A673 (cell line): ENCODE measurements around the gene PGF. TPM values are rescaled to one million over a fixed set of nuclear protein-coding genes. Genes with fewer than 3 reads are reported as not detected.

Source experiments
- BruUV-seq: library from RNA; stranded (reverse); fragments of 400-500 nt; replicated peaks from 2 replicates; lab custom pipeline; 2021; lab: Mats Ljungman, UMichigan
- CTCF ChIA-PET: fragments of 300-600 bp; sonication (Branson Sonifier 250); formaldehyde crosslinking; loops from one replicate; lab custom pipeline; 2022; ENCODE audit warnings: antibody characterized with exemption; lab: Charles Lee
- POLR2A ChIA-PET: fragments of 300-600 bp; sonication (Branson Sonifier 250); formaldehyde crosslinking; loops from one replicate; lab custom pipeline; 2022; ENCODE audit warnings: antibody characterized with exemption; ENCODE audit not compliant: low non-redundant PET; lab: Charles Lee
- DNase-seq: peaks from one replicate; pipeline ENCODE4 v3.0.0-alpha.2; 2015; ENCODE audit warnings: low spot score
- H3K27ac ChIP-seq: fragments of 200-600 bp; sonication (generic); 2 replicates; pipeline ENCODE4 v1.5.1; 2016; ENCODE audit warnings: mixed run types, low read depth, mild to moderate bottlenecking, mixed read lengths, antibody characterized with exemption, low read length; ENCODE audit not compliant: poor library complexity, severe bottlenecking
- H3K27me3 ChIP-seq: fragments of 200-600 bp; sonication (generic); replicated peaks from 2 replicates; pipeline ENCODE4 v1.6.1; 2017; ENCODE audit warnings: mixed run types, low read depth, mild to moderate bottlenecking, mixed read lengths, antibody characterized with exemption, low read length; ENCODE audit not compliant: insufficient read depth, poor library complexity
- H3K36me3 ChIP-seq: fragments of 200-600 bp; sonication (generic); 2 replicates; pipeline ENCODE4 v1.6.1; 2016; ENCODE audit warnings: mixed run types, mild to moderate bottlenecking, mixed read lengths, antibody characterized with exemption, low read length; ENCODE audit not compliant: insufficient read depth, poor library complexity, severe bottlenecking
- H3K4me1 ChIP-seq: fragments of 200-600 bp; sonication (generic); 2 replicates; pipeline ENCODE4 v1.6.1; 2017; ENCODE audit warnings: mixed run types, mild to moderate bottlenecking, mixed read lengths, antibody characterized with exemption, low read length; ENCODE audit not compliant: insufficient read depth, poor library complexity, severe bottlenecking
- H3K4me3 ChIP-seq: fragments of 200-600 bp; sonication (generic); 2 replicates; pipeline ENCODE4 v1.5.1; 2016; ENCODE audit warnings: low read depth, mixed run types, mild to moderate bottlenecking, mixed read lengths, low read length; ENCODE audit not compliant: poor library complexity, severe bottlenecking
- H3K9me3 ChIP-seq: fragments of 200-600 bp; sonication (generic); 2 replicates; pipeline ENCODE4 v1.6.1; 2016; ENCODE audit warnings: mixed run types, low read depth, mild to moderate bottlenecking, mixed read lengths, antibody characterized with exemption, low read length; ENCODE audit not compliant: poor library complexity, severe bottlenecking
- EZH2 ChIP-seq: fragments of 200-600 bp; sonication (generic); IDR thresholded peaks from 2 replicates; pipeline ENCODE4 v1.6.1; 2017; ENCODE audit warnings: borderline replicate concordance, low read depth, mild to moderate bottlenecking, mixed read lengths, antibody characterized with exemption, low read length; ENCODE audit not compliant: poor library complexity, severe bottlenecking
- intact Hi-C: fragments of 100-400 bp; cut with micrococcal nuclease; formaldehyde crosslinking; loops from one replicate; pipeline ENCODE4 v1.10.0; 2022; ENCODE audit not compliant: unreplicated experiment
- total RNA-seq: library from RNA; stranded (reverse); gene quantifications from 2 replicates; pipeline ENCODE4 v1.2.3, GENCODE V29; 2021
- TF ChIP-seq, protein P1 (sequence below): fragments of 300-800, 200-600 bp; sonication (generic); conservative IDR thresholded peaks from 2 replicates; pipeline ENCODE4 v1.5.1; 2017; ENCODE audit warnings: low read depth, mild to moderate bottlenecking, antibody characterized with exemption, low read length, moderate library complexity, mixed read lengths

The PGF gene
- total RNA-seq, 1 experiment from 2014 or later, result 48.1 TPM

DNA sequence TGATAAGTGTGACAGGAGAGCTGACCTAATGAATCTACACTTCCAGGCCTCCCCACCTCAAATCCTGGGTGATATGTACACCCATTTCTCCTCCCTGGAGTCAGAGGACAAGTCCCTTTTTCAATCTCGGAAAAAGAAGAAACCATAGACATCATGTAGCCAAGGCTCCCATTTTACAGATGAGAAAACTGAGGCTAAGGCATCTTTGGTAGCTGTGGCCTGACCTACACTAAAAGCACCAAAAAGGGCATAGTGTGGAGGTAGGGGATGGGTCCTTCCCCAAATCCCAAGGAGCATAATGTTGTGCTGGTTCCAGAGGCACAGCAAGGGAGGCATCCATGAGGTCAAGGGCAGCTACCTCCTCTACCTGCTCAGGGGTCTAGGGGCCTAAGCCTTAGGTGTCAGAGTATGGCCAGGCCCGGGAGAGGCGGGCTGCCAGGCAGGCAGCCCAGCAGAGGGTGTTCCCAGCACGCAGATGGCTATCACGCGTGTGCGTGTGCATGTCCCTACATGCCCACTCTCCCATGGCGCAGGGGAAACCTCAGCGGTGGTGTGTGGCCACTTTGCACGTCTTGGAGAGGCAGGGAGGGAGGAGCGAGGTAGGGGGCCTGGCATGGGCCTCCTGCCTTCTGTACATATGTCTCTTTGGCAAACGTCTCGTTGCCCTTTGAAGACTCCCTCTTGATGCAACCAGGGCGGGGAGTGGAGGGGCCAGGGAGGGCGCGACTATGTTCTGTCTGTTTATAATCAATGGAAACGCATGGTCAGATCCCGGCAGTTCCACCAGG, 2.5 kb downstream of the PGF start:
- H3K27ac ChIP-seq, result no peak overlapping the region
- H3K4me3 ChIP-seq, result peak overlapping the region; percentile 92
- no peaks in the 10 kb centered on the region for H3K36me3 ChIP-seq
- no peaks in the 10 kb centered on the region for H3K27me3 ChIP-seq
- ChIA-PET POLR2A (no interaction called here), CTCF (interaction anchor here (0.5 kb wide), 1 partner anchor 51 kb away, joined by 6 read pairs; no protein-coding TSS in a partner anchor)
- intact Hi-C loops, result loop anchor here (5.0 kb wide), 1 partner anchor 114 kb away; the partner anchor contains the start of gene ZC2HC1C
- DNase-seq, result no peak
- BruUV-seq, result no TSS peak
- TF ChIP-seq, protein P1, sequence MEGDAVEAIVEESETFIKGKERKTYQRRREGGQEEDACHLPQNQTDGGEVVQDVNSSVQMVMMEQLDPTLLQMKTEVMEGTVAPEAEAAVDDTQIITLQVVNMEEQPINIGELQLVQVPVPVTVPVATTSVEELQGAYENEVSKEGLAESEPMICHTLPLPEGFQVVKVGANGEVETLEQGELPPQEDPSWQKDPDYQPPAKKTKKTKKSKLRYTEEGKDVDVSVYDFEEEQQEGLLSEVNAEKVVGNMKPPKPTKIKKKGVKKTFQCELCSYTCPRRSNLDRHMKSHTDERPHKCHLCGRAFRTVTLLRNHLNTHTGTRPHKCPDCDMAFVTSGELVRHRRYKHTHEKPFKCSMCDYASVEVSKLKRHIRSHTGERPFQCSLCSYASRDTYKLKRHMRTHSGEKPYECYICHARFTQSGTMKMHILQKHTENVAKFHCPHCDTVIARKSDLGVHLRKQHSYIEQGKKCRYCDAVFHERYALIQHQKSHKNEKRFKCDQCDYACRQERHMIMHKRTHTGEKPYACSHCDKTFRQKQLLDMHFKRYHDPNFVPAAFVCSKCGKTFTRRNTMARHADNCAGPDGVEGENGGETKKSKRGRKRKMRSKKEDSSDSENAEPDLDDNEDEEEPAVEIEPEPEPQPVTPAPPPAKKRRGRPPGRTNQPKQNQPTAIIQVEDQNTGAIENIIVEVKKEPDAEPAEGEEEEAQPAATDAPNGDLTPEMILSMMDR, result no peak
- TF ChIP-seq EZH2, result no peak
- peaks cover 15% of the 10 kb centered on the region for H3K4me1 ChIP-seq
- no peaks in the 10 kb centered on the region for H3K9me3 ChIP-seq

DNA sequence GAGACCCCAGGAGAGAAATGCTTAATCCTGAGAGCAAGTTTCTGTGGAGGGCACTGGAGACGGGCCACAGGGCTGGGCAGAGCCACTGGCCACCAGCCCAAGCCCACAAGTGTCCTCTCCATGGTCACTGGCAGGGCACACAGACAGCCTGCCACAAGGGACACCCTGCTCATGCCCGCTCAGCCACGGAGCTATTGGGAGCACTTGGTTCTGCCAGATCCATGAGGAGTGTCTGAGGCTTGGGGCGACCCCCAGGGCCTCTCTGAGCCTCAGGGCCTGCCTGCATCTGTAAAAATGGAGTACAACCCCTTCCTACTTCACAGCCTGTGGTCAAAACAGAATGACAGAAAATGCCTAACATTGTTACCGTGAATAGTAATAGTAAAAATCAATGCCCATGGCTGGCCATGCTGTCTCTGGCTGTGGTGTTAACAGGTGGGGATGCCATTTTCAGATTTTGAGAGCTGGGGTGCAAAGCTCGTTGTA, 3.2 kb downstream of the PGF start:
- intact Hi-C loops, result loop anchor here (5.0 kb wide), 1 partner anchor 115 kb away; the partner anchor contains the start of gene ZC2HC1C
- Histone ChIP-seq H3K9me3 (no peaks in the 10 kb centered on the region), H3K4me1 (peaks cover 15% of the 10 kb centered on the region), H3K4me3 (no peak overlapping the region), H3K27me3 (no peaks in the 10 kb centered on the region), H3K36me3 (no peaks in the 10 kb centered on the region), H3K27ac (no peak overlapping the region)
- POLR2A ChIA-PET, result no interaction called here
- no peak for DNase-seq
- no peak for TF ChIP-seq EZH2
- TF ChIP-seq, protein P1, result no peak
- no TSS peak for BruUV-seq
- CTCF ChIA-PET, result interaction anchor here (0.5 kb wide), 1 partner anchor 51 kb away, joined by 6 read pairs; no protein-coding TSS in a partner anchor

DNA sequence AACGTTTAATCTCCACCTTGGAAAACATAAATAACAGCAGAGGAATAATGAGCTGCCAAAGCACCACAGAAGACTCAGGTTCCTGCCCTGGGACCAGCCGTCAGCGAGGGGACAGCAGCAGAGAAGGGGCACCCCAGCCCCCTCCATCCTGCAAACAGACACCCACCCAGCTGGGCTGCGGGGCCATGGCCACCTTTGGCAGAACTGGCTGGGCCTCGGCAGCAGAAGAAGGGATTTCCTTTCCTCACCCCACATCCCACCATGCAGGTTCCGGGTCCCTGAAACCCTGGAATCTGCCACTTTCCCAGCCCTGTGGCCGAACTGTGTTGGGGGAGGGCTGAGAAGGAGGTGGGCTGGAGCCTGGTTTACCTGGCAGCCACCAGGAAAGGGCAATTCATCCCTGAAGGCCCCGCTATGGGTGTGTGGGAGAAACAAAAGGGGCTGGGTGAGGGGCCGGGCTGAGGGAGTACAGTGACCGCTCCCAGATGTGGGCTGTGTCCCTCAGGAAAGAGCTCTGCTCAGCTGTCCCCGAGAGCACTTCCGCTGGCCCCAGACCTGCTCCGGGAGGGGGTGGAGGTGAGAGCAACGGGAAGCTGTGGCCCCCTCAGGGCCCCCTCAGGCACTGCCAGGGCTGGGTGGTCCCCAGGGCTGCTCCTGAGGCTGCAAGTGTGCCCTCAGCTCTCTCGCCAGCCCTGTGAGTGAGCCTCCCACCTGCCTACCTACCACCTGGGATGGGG, 3.8 kb downstream of the PGF start:
- no peaks in the 10 kb centered on the region for H3K9me3 ChIP-seq
- peak overlapping the region; percentile 23 for H3K27ac ChIP-seq
- no TSS peak for BruUV-seq
- CTCF ChIA-PET, result no interaction called here
- intact Hi-C loops, result loop anchor here (5.0 kb wide), 1 partner anchor 116 kb away; the partner anchor contains the start of gene ZC2HC1C
- no peaks in the 10 kb centered on the region for H3K36me3 ChIP-seq
- peaks cover 16% of the 10 kb centered on the region for H3K4me1 ChIP-seq
- H3K27me3 ChIP-seq, result no peaks in the 10 kb centered on the region
- TF ChIP-seq EZH2, result no peak
- TF ChIP-seq, protein P1, result no peak
- DNase-seq, result no peak
- no peak overlapping the region for H3K4me3 ChIP-seq
- POLR2A ChIA-PET, result no interaction called here
